Upper lobe of left lung (tissue), 4 donors: ENCODE data around the gene TMEM39A.

ENCODE experiments used
- CTCF ChIP-seq, 6 experiments: fragments of 450-650 bp in 4 of 6; fragments of 200-600 bp in 2 of 6; sonication (generic) in 2 of 6; IDR thresholded peaks; one replicate each; pipeline ENCODE4 v1.5.1; 2016 to 2019; ENCODE audit warnings: antibody characterized with exemption in 6 of 6
- EP300 ChIP-seq, 4 donors: sonication (generic); formaldehyde crosslinking; IDR thresholded peaks; one replicate each; pipeline ENCODE4 v1.5.1; 2017; ENCODE audit warnings: antibody characterized with exemption in 4 of 4, control low read depth in 2 of 4
- POLR2A ChIP-seq, 4 donors: fragments of 450-650 bp; IDR thresholded peaks; one replicate each; pipeline ENCODE4 v1.5.1; 2016 to 2017; ENCODE audit warnings: antibody characterized with exemption in 4 of 4, mild to moderate bottlenecking in 2 of 4
- POLR2AphosphoS5 ChIP-seq, 2 donors: sonication (generic); formaldehyde crosslinking; IDR thresholded peaks; one replicate each; pipeline ENCODE4 v1.5.1; 2017; ENCODE audit warnings: antibody characterized with exemption in 2 of 2

- TF ChIP-seq CTCF (IDR thresholded peaks at IDR 0.05) (no peak), POLR2A (IDR thresholded peaks at IDR 0.05) (no peak), EP300 (IDR thresholded peaks at IDR 0.05) (no peak), POLR2AphosphoS5 (IDR thresholded peaks at IDR 0.05) (no peak)
These were observed 47.3 kb upstream of the TMEM39A start for GRCh38 chr3:119510690-119511089.
